Uterus (tissue), 4 donors: Measurements from ENCODE around the gene MUC21. TPM values are rescaled to one million over a fixed set of nuclear protein-coding genes. Genes with fewer than 3 reads are reported as not detected.
"Not testable (repeated sequence)": the region's sequence is repeated elsewhere in the genome, so short reads cannot be mapped to it uniquely, and the experiment has no call there.

Experiments
- DNase-seq, 2 donors: peaks; one replicate each; pipeline ENCODE4 v3.0.0-alpha.2; 2019 to 2020
- H3K27ac ChIP-seq, 2 donors: fragments of 200-600 bp; sonication (generic); 1 replicate in 1 of 2; 2 replicates in 1 of 2; pipeline ENCODE4 v1.5.1; 2016 to 2018
- H3K27me3 ChIP-seq, 2 donors: fragments of 200-600 bp; sonication (generic); one replicate each; pipeline ENCODE4 v1.5.1; 2018 to 2019; ENCODE audit warnings: control low read depth in 1 of 2
- H3K36me3 ChIP-seq, 2 donors: fragments of 200-600 bp; sonication (generic); one replicate each; pipeline ENCODE4 v1.5.1; 2019; ENCODE audit warnings: control low read depth in 1 of 2
- H3K4me1 ChIP-seq, 2 donors: fragments of 200-600 bp; sonication (generic); one replicate each; pipeline ENCODE4 v1.5.1; 2018 to 2019; ENCODE audit warnings: control low read depth in 1 of 2
- H3K4me3 ChIP-seq, 2 donors: fragments of 200-600 bp; sonication (generic); 1 replicate in 1 of 2; 2 replicates in 1 of 2; pipeline ENCODE4 v1.5.1; 2018 to 2019; ENCODE audit warnings: mild to moderate bottlenecking in 1 of 2
- H3K9me3 ChIP-seq, 2 donors: fragments of 200-600 bp; sonication (generic); one replicate each; pipeline ENCODE4 v1.5.1; 2019; ENCODE audit warnings: control low read depth in 1 of 2
- CTCF ChIP-seq, 4 experiments: fragments of 200-600 bp in 2 of 4; fragments of 450-650 bp in 2 of 4; sonication (generic) in 2 of 4; IDR thresholded peaks; one replicate each; pipeline ENCODE4 v1.5.1; 2016 to 2019; ENCODE audit warnings: antibody characterized with exemption in 4 of 4, mild to moderate bottlenecking in 2 of 4, moderate library complexity in 1 of 4
- POLR2A ChIP-seq, 2 donors: fragments of 450-650 bp; IDR thresholded peaks; one replicate each; pipeline ENCODE4 v1.6.1; 2016; ENCODE audit warnings: antibody characterized with exemption in 2 of 2, mild to moderate bottlenecking in 1 of 2, moderate library complexity in 1 of 2
- intact Hi-C: fragments of 100-400 bp; cut with DNase I; formaldehyde crosslinking; loops from one replicate; pipeline ENCODE4 v1.15.1; 2023; ENCODE audit warnings: low total_unique reads
- total RNA-seq, 4 donors: library from RNA; depleted of rRNA in 3 of 4; stranded (reverse); fragments of >200 nt in 3 of 4; gene quantifications; one replicate each; pipeline versions ENCODE4 v1.1.0 to v1.2.4, GENCODE V29; 2014 to 2023
- donor health status: DM: yes; HTN: yes; CAD: no.

The MUC21 gene
- total RNA-seq, 4 donors from 2014 or later, result 0.28 to 0.59 TPM; not detected in 2

- H3K4me3 ChIP-seq, result no peak overlapping the region
- TF ChIP-seq POLR2A (IDR thresholded peaks at IDR 0.05) (no peak), CTCF (IDR thresholded peaks at IDR 0.05) (no peak)
- no peaks in the 10 kb centered on the region for H3K9me3 ChIP-seq
- no peaks in the 10 kb centered on the region for H3K27me3 ChIP-seq
- H3K36me3 ChIP-seq, result no peaks in the 10 kb centered on the region
- no peaks in the 10 kb centered on the region for H3K4me1 ChIP-seq
- DNase-seq, result no peak
- H3K27ac ChIP-seq, result no peak overlapping the region
- intact Hi-C loops, result no loop called here
Measured at GRCh38 chr6:30988209-30988825, 4.8 kb downstream of the MUC21 start.

GRCh38 chr6:30990422-30991086, 7.0 kb downstream of the MUC21 start:
- H3K27me3 ChIP-seq, result no peaks in the 10 kb centered on the region
- intact Hi-C loops, result no loop called here
- DNase-seq, result no peak
- no peak overlapping the region for H3K27ac ChIP-seq
- no peaks in the 10 kb centered on the region for H3K4me1 ChIP-seq
- H3K9me3 ChIP-seq, result no peaks in the 10 kb centered on the region
- no peak overlapping the region for H3K4me3 ChIP-seq
- TF ChIP-seq CTCF (IDR thresholded peaks at IDR 0.05), result no peak
- no peak for TF ChIP-seq POLR2A (IDR thresholded peaks at IDR 0.05)
- H3K36me3 ChIP-seq, result no peaks in the 10 kb centered on the region

GRCh38 chr6:30991891-30992290, 8.4 kb downstream of the MUC21 start:
- no peak overlapping the region for H3K27ac ChIP-seq
- H3K36me3 ChIP-seq, result no peaks in the 10 kb centered on the region
- TF ChIP-seq CTCF (IDR thresholded peaks at IDR 0.05) (no peak), POLR2A (IDR thresholded peaks at IDR 0.05) (no peak)
- no peak for DNase-seq
- intact Hi-C loops, result no loop called here
- no peak overlapping the region for H3K4me3 ChIP-seq
- no peaks in the 10 kb centered on the region for H3K9me3 ChIP-seq
- H3K27me3 ChIP-seq, result no peaks in the 10 kb centered on the region
- H3K4me1 ChIP-seq, result no peaks in the 10 kb centered on the region

GRCh38 chr6:30997301-30997700, 13.8 kb downstream of the MUC21 start:
- Histone ChIP-seq H3K9me3 (no peaks in the 10 kb centered on the region), H3K36me3 (no peaks in the 10 kb centered on the region), H3K27me3 (no peaks in the 10 kb centered on the region), H3K4me3 (no peak overlapping the region), H3K27ac (no peak overlapping the region), H3K4me1 (no peaks in the 10 kb centered on the region)
- intact Hi-C loops, result no loop called here
- no peak for DNase-seq
- TF ChIP-seq CTCF (IDR thresholded peaks at IDR 0.05) (no peak), POLR2A (IDR thresholded peaks at IDR 0.05) (no peak)

GRCh38 chr6:30998785-30999184, 15.3 kb downstream of the MUC21 start:
- Histone ChIP-seq H3K36me3 (no peaks in the 10 kb centered on the region), H3K27ac (no peak overlapping the region), H3K9me3 (no peaks in the 10 kb centered on the region), H3K4me3 (no peak overlapping the region), H3K4me1 (no peaks in the 10 kb centered on the region), H3K27me3 (no peaks in the 10 kb centered on the region)
- DNase-seq, result no peak
- TF ChIP-seq POLR2A (IDR thresholded peaks at IDR 0.05), result no peak
- no peak for TF ChIP-seq CTCF (IDR thresholded peaks at IDR 0.05)
- intact Hi-C loops, result no loop called here

GRCh38 chr6:31000067-31000860, 16.7 kb downstream of the MUC21 start:
- H3K9me3 ChIP-seq, intact Hi-C loops, H3K4me1 ChIP-seq, H3K27ac ChIP-seq, H3K4me3 ChIP-seq, H3K27me3 ChIP-seq, DNase-seq, H3K36me3 ChIP-seq: not testable (repeated sequence)
